ENCODE measurements around the gene OSBPL2.

- TF ChIP-seq CTCF (IDR thresholded peaks at IDR 0.05) (no peak), POLR2A (IDR thresholded peaks at IDR 0.05) (no peak)
These were observed 8.1 kb downstream of the OSBPL2 start for GRCh38 chr20:62246431-62246830.
